ENCODE results near the gene ERG.

- TF ChIP-seq, protein P1, sequence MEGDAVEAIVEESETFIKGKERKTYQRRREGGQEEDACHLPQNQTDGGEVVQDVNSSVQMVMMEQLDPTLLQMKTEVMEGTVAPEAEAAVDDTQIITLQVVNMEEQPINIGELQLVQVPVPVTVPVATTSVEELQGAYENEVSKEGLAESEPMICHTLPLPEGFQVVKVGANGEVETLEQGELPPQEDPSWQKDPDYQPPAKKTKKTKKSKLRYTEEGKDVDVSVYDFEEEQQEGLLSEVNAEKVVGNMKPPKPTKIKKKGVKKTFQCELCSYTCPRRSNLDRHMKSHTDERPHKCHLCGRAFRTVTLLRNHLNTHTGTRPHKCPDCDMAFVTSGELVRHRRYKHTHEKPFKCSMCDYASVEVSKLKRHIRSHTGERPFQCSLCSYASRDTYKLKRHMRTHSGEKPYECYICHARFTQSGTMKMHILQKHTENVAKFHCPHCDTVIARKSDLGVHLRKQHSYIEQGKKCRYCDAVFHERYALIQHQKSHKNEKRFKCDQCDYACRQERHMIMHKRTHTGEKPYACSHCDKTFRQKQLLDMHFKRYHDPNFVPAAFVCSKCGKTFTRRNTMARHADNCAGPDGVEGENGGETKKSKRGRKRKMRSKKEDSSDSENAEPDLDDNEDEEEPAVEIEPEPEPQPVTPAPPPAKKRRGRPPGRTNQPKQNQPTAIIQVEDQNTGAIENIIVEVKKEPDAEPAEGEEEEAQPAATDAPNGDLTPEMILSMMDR (conservative IDR thresholded peaks at IDR 0.05; ENCODE audit: low read length): no peak
- no peak for TF ChIP-seq EZH2phosphoT487 (IDR thresholded peaks at IDR 0.05; ENCODE audit: borderline replicate concordance, low read depth, low read length)
Observed at GRCh38 chr21:38439957-38440356, 58.3 kb downstream of the ERG start.

All from OCI-LY7 (cell line).